ENCODE results near the gene DSCAML1. TPM values are rescaled to one million over a fixed set of nuclear protein-coding genes. Genes with fewer than 3 reads are reported as not detected.

Gene DSCAML1
- total RNA-seq, 1 donor from 2014 or later: 0.09 TPM

DNA sequence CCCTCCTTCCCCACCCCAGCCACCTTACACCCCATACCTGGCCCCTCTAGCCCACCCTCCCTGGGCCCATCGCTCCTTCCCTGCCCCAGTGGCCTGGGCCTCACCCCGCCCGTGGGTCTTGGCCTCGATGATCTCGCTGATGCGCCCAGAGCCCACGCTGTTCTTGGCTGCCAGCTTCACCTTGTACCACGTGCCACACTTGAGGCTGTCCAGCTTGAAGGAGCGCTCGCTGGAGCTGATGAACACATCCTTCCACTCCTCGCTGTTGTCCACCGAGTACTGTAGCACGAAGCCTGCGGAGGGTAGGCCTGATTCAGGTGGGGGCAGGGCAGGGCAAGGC lies 359.3 kb downstream of the DSCAML1 start:
- no peaks in the 10 kb centered on the region for H3K36me3 Mint-ChIP-seq (ENCODE audit: low read depth)
- TF ChIP-seq, protein P1, sequence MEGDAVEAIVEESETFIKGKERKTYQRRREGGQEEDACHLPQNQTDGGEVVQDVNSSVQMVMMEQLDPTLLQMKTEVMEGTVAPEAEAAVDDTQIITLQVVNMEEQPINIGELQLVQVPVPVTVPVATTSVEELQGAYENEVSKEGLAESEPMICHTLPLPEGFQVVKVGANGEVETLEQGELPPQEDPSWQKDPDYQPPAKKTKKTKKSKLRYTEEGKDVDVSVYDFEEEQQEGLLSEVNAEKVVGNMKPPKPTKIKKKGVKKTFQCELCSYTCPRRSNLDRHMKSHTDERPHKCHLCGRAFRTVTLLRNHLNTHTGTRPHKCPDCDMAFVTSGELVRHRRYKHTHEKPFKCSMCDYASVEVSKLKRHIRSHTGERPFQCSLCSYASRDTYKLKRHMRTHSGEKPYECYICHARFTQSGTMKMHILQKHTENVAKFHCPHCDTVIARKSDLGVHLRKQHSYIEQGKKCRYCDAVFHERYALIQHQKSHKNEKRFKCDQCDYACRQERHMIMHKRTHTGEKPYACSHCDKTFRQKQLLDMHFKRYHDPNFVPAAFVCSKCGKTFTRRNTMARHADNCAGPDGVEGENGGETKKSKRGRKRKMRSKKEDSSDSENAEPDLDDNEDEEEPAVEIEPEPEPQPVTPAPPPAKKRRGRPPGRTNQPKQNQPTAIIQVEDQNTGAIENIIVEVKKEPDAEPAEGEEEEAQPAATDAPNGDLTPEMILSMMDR (conservative IDR thresholded peaks at IDR 0.05): no peak
- peaks cover 14% of the 10 kb centered on the region for H3K27me3 Mint-ChIP-seq (ENCODE audit: low read depth)
- peaks cover 4% of the 10 kb centered on the region for H3K4me1 Mint-ChIP-seq
- H3K4me3 Mint-ChIP-seq: no peak overlapping the region
- no peaks in the 10 kb centered on the region for H3K9me3 Mint-ChIP-seq
- no peak overlapping the region for H3K27ac Mint-ChIP-seq (ENCODE audit: unreplicated experiment)
- DNase-seq (ENCODE audit: low read depth, low spot score): no peak

DNA sequence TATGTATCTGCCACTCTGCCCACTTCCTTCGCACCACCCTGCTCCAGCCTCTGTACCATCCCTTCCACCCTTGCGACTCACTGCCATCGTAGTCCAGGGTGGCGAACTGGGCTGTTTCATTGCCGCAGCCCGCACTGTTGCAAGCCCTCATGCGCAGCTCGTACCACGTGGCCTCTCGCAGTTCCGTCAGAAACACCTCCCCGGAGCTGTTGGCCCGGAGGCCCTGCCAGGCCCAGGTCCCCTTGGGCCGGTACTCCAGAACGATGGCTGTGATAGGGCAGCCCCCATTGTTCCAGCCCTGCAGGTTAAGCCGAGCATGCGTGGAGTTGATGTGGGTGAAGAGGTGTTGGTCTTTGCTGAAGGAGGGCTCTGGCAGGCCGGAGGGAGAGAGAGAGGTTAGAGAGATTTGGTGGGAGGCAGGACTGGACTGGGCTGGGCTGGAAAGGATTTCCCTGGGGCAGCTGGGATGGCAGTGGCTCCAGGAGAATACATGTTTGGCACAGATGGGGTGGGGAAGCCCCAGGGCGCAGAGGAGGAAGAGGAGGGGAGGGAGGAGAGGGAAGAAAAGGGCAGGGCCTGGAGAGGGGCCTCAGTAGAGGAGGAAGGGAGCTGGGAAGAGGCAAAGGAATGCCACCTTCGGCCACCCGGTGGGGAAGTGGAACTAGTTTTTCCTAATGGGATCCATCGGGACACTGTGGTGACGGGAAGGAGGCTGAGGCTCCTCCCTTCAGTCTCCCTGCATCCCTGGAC lies 359.8 kb downstream of the DSCAML1 start:
- Mint-ChIP-seq H3K36me3 (ENCODE audit: low read depth) (no peaks in the 10 kb centered on the region), H3K4me1 (peaks cover 3% of the 10 kb centered on the region), H3K4me3 (no peak overlapping the region), H3K27ac (ENCODE audit: unreplicated experiment) (no peak overlapping the region), H3K9me3 (no peaks in the 10 kb centered on the region), H3K27me3 (ENCODE audit: low read depth) (peaks cover 12% of the 10 kb centered on the region)
- TF ChIP-seq, protein P1 (conservative IDR thresholded peaks at IDR 0.05): no peak
- no peak for DNase-seq (ENCODE audit: low read depth, low spot score)

DNA sequence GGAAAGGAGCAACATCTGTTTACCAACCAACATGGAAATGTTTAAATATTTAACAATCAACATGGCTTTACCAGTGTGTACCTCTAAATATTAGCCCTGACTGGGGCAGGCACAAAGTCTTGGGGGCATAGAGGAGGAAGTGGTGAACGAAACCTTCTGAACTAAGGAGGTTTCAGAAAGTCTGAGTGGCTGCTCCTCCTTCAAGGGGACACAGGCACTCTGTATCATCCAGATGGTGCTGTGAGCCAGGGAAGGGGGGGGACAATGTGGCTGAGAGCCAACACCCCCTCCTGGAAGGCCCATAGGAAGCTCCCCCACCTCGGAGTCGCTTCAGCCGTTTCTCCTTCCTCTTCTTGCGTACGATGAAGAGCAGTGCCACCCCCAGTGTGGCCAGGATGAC lies 361.7 kb downstream of the DSCAML1 start:
- no peaks in the 10 kb centered on the region for H3K36me3 Mint-ChIP-seq (ENCODE audit: low read depth)
- no peak for DNase-seq (ENCODE audit: low read depth, low spot score)
- H3K4me3 Mint-ChIP-seq: no peak overlapping the region
- H3K4me1 Mint-ChIP-seq: peaks cover 1% of the 10 kb centered on the region
- TF ChIP-seq, protein P1 (conservative IDR thresholded peaks at IDR 0.05): no peak
- H3K27ac Mint-ChIP-seq (ENCODE audit: unreplicated experiment): no peak overlapping the region
- H3K9me3 Mint-ChIP-seq: no peaks in the 10 kb centered on the region
- H3K27me3 Mint-ChIP-seq (ENCODE audit: low read depth): peaks cover 11% of the 10 kb centered on the region

DNA sequence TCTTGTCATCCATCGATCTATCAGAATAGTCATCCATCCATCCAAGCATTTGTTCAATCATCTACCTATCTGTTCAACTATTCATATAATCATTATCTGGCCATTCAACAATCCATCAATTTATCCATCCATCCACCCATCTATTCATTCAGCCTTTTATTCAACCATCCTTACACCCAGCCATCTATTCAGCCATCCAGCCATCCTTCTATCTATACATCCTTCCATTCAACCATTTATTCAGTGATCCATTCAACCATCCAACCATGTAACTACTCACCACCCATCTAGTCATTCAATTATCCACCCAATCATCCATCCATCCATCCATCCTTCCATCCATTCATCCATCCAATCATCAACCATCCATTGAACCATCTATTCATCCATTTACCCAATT lies 362.5 kb downstream of the DSCAML1 start:
- no peak overlapping the region for H3K27ac Mint-ChIP-seq (ENCODE audit: unreplicated experiment)
- peaks cover 11% of the 10 kb centered on the region for H3K27me3 Mint-ChIP-seq (ENCODE audit: low read depth)

DNA sequence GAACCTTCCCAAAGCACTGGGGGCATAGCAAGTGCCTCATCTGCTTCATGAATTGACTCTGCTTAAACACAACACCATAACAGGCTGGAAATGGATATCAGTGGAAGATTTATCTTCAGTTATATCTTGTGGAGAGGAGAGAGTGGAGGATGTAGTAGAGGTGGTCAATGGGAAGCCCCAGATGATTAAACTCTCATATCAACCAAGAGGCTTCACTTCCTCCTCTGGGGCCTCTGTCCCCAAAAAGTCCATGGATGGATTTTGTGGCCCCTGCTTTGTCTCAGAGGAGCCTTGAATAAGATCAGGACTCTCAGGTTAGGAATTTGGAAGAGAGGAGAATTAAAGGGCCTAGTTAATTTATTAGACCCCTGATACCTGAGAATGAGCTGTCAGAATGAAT lies 363.3 kb downstream of the DSCAML1 start:
- Mint-ChIP-seq H3K9me3 (no peaks in the 10 kb centered on the region), H3K27ac (ENCODE audit: unreplicated experiment) (no peak overlapping the region), H3K4me3 (no peak overlapping the region), H3K27me3 (ENCODE audit: low read depth) (peaks cover 11% of the 10 kb centered on the region), H3K36me3 (ENCODE audit: low read depth) (no peaks in the 10 kb centered on the region), H3K4me1 (peaks cover 16% of the 10 kb centered on the region)
- DNase-seq (ENCODE audit: low read depth, low spot score): no peak
- TF ChIP-seq, protein P1 (conservative IDR thresholded peaks at IDR 0.05): no peak

More for the DNA sequence above, 362.5 kb downstream of the DSCAML1 start:
- Mint-ChIP-seq H3K36me3 (ENCODE audit: low read depth) (no peaks in the 10 kb centered on the region), H3K9me3 (no peaks in the 10 kb centered on the region), H3K4me3 (no peak overlapping the region), H3K4me1 (peaks cover 9% of the 10 kb centered on the region)
- DNase-seq (ENCODE audit: low read depth, low spot score): no peak
- TF ChIP-seq, protein P1 (conservative IDR thresholded peaks at IDR 0.05): no peak

Data from neural crest cell (in vitro differentiated cells).